HG03378 (cell line): ENCODE results near the gene VMAC.
"Not testable (repeated sequence)": the region's sequence is repeated elsewhere in the genome, so short reads cannot be mapped to it uniquely, and the experiment has no call there.

Experiments used
- ATAC-seq: cut with Tn5 transposase; IDR thresholded peaks from one replicate; pipeline ENCODE4 v1.9.1; 2021; ENCODE audit warnings: mild to moderate bottlenecking, moderate library complexity; ENCODE audit not compliant: unreplicated experiment

The VMAC gene, protein sequence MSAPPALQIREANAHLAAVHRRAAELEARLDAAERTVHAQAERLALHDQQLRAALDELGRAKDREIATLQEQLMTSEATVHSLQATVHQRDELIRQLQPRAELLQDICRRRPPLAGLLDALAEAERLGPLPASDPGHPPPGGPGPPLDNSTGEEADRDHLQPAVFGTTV

DNA sequence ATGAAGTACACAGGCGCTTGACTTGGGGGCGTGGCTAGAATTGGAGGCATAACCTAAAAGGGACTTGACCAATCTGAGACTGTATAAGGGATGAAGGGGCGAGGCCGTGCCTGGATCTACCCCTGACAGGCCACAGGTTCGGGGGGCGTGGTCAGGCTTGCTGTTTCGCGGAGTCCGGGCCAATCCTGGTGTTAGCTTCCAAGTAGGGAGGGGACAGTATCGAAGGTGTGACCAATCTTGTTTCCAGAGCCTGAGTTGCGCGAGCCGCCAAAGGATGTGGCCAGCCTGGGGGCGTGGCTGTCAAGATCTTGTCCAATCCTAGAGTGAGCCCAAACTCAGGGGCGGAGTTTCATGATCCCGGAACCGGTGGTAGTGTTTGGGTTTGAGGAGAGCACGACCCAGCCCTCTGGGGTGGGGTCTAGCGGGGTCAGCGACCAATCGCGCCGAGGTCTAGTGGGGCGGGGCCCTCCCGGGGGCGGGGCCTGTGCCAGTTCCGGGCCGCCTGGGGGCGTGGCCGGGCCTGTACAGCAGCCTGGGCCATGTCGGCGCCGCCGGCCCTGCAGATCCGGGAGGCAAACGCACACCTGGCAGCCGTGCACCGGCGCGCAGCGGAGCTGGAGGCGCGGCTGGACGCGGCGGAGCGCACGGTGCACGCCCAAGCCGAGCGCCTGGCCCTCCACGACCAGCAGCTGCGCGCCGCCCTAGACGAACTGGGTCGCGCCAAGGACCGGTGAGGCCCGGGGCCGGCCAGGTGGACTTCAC is at the start of gene VMAC:
TSS of gene VMAC (plus strand) at position 521 of the 762 bp plus-strand sequence. CDS start at position 540, 19 bp downstream.
- peak; percentile 87 for ATAC-seq

- ATAC-seq, result not testable (repeated sequence)
Measured at GRCh38 chr19:5855151-5855550, 49.5 kb upstream of the VMAC start.

DNA sequence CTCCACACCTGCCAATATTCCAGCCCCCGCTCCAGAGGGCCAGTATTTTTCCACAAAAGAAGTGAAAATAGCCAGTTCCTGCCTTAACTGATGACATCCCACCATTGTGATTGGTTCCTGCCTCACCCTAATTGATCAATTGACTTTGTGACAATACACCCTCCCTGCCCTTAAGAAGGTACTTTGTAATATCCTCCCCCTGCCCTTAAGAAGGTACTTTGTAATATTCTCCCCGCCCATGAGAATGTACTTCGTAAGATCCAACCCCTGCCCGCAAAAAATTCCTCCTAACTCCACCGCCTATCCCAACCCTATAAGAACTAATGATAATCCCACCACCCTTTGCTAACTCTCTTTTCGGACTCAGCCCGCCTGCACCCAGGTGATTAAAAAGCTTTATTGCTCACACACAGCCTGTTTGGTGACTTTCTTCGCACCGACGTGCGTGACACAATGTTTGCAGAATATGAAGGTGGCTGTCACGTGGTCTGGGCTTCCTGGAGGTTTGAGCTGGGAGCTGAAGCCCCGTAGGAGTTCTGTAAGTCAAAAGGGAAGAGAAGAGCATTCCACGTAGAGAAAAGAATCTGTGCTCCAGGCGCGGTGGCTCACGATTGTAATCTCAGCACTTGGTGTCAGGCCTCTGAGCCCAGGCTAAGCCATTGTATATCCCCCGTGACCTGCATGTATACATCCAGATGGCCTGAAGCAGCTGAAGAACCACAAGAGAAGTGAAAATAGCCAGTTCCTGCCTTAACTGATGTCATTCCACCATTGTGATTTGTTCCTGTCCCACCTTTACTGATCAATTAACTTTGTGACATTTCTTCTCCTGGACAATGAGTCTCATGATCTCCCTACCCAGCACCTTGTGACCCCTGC is 47.2 kb upstream of the VMAC start:
- no peak for ATAC-seq

- no peak for ATAC-seq
Measured at GRCh38 chr19:5863030-5863665, 41.5 kb upstream of the VMAC start.

DNA sequence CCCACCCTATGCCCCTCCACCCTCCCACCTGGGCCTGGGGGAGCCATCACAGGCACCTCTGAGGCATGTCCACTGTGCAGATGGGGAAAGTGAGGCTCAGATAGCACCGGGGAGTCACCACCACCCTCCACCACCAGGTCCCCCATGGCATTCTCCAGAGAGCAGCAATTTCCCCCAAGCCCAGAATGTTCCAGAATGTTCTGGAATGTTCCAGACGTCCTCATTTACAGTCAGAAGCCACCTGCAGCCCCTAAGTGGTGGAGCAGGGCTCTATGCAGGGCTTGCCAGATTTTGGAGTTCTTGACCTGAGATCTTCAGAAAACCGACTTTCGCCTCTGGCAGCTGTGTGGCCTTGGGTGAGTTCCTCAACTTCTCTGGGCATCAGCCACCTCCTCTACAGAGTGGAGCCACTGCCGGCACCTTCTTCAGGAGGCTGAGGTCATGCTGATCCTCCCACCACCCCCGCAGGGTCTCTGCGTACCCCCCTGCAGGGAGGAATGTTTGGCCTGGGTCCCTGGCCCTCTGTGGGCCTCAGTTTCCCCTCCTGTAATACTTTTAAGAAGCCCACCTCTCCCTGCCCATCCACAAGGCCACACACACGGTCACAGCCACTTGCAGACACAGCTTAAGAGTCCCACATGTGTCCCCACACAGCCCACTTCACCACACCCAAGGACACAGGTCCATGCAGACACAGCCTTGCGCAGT is 40.5 kb upstream of the VMAC start:
- no peak for ATAC-seq

- ATAC-seq, result no peak
Measured at GRCh38 chr19:5864725-5865486, 39.8 kb upstream of the VMAC start.

DNA sequence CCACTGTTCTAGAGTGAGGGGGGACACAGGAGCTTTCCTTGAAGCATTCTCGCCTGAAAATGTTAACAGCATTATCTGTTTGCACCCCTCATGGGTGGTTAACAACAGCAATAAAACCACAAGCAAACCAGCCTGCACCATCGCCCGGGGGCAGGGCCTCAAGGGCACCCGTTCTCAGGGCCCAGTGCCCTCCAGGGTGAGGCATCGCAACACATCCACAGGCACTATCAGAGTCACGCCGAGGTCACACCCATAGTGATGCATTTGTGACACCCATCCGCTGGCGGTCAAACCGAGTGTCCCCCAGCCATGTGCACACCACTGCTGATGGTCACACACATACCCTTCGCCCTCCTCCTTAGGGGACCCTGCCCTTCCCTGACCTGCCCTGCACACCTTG is 38.9 kb upstream of the VMAC start:
- no peak for ATAC-seq

GRCh38 chr19:5867201-5868136 is 37.2 kb upstream of the VMAC start:
- ATAC-seq, result no peak

DNA sequence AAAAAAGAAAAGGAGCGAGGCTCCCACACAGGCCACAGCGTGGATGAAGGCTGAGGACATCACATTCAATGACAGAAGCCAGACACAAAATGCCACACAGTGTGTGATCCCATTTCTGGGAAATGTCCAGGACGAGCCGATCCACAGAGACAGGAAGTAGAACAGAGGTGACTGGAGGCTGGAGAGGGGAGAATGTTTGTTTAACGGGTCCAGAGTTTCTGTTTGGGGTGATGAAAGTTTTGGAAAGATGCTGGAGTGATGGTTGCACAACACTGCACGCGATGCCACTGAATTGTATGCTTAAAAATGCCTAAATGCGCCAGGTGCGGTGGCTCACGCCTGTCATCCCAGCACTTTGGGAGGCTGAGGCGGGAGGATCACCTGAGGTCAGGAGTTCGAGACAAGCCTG is 33.7 kb upstream of the VMAC start:
- no peak for ATAC-seq

DNA sequence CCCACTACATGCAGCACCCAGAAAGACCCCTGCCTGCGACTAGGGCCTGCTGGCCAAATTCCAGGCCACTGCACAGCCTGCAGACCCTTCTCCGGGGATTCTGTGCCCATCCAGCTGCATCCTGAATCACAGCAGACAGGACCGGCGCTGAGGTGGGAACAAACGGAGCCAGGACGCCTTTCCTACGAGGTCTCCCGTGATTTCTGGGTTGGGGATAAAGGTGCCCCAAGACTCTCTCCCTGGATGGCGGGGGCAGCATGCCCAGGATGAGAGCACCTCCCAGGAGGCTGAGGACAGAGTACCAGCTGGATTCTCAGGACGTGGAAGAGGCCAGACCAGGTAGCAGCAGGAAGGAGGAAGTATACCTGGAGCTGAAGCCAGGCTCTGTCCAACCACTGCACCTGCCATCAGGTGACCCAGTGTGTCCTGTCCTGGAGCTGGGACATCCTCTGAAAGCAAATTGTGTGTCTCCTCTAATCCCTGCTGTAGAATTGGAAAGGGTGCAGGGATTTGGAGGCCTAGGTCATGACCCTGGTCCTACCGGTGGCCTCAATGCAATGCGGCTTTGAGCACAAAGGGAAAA is 31.0 kb upstream of the VMAC start:
- ATAC-seq, result no peak

DNA sequence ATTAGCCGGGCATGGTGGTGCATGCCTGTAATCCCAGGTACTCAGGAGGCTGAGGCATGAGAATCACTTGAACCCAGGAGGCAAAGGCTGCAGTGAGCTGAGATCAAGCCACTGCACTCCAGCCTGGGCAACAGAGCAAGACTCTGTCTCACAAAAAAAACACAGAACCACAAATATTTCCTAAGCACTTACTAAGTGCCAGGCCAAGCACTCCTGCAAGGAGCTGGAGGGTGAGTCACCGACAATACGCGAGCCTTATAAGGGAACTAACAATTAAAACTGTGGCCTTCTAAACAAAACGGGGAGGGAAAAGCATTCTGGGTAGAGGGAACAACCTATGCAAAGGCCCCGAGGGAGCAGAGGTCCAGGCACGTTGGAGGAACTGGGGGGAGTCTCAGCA is 30.2 kb upstream of the VMAC start:
- ATAC-seq, result not testable (repeated sequence)

GRCh38 chr19:5877427-5877826 is 27.2 kb upstream of the VMAC start:
- ATAC-seq, result no peak

GRCh38 chr19:5877882-5878281 is 26.8 kb upstream of the VMAC start:
- ATAC-seq, result no peak

GRCh38 chr19:5880196-5880595 is 24.5 kb upstream of the VMAC start:
- ATAC-seq, result no peak

GRCh38 chr19:5880604-5881078 is 24.0 kb upstream of the VMAC start:
- ATAC-seq, result no peak

GRCh38 chr19:5881543-5882299 is 23.0 kb upstream of the VMAC start:
- ATAC-seq, result no peak

DNA sequence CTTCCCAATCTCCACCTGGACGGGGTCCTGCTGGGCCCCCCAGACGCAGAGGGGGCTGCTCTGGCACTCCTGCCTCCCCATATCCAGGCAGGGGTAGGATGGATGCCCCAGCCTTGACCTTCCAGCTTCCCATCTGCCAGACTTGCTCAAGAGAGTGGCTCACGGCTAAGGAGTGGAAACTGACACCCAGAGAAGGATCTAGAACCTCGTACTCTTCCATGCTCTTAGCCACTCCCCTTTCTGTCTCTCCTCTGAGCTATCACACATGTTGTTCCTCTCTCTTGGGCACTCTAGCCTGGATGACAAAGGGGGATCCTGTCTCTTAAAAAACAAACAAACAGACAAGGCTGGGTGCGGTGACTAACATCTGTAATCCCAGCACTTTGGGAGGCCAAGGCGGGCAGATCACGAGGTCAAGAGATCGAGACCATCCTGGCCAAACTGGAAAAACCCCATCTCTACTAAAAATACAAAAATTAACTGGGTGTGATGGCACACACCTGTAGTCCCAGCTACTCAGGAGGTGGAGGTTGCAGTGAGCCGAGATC is 22.2 kb upstream of the VMAC start:
- no peak for ATAC-seq
